LoVo (cell line): ENCODE measurements around the gene POLR3K.

ENCODE experiments used
- DNase-seq: peaks from one replicate; pipeline ENCODE4 v3.0.0-alpha.2; 2016; ENCODE audit warnings: low spot score

Gene POLR3K

DNA sequence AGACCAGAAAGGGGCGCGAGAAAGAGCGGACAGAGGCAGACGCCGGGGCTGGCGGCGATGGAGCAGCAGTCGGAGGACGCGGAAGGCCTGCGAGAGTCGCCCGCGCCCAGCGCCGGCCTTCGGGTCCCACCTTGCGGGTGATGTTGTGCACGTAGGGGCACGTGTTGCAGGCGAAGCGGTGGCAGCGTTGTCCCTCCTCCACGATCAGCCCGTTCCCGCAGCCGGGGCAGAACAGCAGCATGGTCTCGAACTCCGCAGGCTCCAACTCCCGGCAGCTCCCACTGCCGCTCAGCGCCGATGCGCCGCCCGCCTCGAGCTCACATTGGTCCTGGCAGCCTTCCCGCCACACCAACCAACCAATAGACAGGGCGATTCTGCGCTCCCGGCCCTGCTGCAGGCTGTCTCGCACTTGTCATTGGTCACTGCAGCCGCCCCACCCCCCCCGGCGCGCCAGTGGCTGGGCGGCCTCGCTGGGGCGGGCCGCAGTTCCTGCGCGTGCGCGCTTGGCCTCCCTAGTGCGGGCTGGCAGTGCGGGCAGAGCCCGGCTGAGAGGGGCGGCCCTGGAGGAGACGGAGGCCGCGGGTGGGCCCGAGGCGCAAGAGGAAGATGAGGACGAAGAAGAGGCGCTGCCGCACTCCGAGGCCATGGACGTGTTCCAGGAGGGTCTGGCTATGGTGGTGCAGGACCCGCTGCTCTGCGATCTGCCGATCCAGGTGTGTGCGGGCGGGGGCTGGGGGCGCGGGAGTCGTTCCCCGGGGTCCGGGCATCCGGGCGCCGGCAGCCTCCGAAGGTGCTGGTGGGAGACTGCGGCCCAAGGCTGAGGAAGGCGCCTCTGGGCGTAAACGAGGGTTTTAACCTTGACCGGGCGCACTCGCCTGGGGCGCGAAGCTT lies at the start of gene POLR3K, which contains the start of gene SNRNP25:
TSS of gene POLR3K (minus strand) at position 263 of the 891 bp plus-strand sequence. CDS start at position 241, 22 bp downstream.
TSS of gene SNRNP25 (plus strand) at position 483 of the 891 bp plus-strand sequence. CDS start at position 672, 189 bp downstream.
- DNase-seq: peak; percentile 98

DNA sequence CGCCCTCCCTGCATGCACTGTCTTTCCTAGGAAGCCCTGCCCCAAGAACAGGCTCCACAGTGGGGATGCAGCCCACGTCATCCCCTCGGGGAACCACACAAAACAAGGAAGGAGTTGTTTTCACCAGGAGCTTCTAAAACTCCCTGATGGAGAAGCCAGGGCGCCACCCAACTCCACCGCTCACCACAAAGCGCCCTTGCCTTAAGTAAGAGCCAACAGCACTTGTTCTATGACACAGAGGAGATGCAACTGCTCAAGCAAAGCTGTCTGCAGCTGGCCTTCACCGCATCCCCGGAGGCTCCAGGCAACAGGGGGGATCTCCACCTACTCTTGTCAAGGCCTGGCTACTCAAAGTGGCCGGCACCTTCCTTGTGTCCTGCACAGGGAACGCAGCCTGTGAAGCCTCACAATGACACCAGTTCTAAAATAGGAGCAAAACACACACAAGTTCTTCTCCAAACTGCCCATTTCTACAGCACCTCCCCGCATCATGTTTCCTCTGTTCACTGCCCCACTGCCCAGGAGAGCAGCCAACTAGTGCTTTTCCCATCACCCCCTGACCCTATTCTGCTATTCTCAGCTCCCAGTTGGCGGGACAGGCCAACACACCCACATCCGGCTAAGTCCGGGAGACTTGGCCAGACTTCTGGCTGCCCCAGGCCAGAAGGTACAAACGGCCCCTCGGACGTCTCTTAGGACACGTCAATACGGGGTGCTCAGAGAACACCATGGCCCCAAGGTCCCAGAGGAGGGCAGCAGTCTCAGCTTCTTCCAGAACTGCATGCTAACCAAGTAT lies 48.9 kb upstream of the POLR3K start:
- DNase-seq: no peak

DNA sequence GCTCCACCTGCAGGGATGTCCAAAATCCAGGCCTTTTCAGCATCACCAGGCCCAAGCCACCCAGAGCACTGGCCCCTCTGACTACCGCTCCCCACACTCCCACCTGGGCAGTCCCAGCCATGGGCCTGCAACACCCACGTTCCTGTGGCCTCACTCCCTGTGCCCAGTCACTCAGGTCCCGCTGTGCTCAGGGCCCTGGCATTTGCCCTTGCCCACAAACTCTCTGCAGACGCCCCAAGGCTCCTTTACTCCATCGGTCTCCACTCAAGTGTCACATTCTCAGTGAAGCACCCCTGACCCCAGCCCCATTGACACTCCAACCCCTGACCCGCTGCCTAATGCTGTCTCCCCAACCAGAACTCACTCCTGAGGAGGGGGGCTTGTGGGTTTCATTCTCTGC lies 48.2 kb upstream of the POLR3K start:
- DNase-seq: no peak

DNA sequence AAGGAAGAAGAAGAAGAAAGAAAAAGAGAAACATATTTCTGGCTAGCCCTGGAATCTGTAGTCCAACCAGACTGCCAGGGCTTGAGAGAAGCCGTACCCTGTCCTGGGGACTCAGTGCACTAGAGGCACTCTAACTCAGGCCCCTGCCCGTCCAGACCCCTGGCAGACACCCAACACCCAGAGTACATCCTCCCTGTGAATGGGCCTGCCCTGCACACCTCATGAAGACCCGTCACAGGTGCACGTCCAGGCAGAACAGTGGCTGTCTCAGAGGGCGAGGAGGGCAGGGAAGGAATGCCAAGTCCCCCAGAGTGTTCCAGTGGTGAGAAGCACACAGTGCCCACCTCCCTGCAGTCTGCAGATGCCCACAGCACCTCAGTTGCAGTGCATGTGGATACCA lies 47.6 kb upstream of the POLR3K start:
- DNase-seq: no peak

DNA sequence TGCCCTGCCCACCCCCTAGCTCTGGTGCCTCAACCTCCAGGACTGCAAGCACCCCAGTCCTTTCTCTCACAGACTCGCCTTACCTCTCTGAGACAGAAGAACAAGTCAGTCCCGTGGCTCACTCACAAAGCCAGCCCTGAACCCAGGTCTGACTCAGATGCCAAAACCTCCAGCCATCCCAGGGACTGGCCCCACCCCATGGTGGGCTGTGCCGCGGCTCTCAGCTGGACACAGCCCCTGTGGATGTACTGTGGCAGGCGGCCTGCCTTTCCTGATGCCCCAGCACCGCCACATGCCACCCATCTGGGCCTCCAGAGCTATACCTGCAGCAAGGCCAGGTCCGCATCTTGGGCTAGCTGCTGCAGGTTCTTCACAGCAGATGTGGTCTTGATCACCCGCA lies 44.4 kb upstream of the POLR3K start:
- DNase-seq: no peak

DNA sequence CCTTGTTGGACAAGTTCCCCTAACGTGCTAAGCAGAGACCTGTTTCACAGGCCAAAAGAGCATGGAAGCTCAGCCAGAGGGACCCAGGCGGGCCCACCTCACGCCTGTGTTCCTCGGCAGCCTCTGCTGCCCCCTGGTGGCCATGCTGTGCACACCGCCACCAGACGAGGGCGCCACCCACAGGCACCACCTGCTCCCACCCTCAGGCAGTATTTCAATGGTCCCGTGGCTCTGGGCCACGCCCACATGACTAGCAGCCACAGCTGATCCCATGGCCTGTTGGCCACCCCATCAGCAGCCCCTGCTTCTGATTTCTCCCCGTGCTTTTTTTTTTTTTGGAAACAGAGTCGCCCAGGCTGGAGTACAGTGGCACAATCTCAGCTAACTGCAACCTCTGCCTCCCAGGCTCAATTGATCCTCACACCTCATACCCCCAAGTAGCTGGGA lies 43.5 kb upstream of the POLR3K start:
- peak; percentile 75 for DNase-seq

DNA sequence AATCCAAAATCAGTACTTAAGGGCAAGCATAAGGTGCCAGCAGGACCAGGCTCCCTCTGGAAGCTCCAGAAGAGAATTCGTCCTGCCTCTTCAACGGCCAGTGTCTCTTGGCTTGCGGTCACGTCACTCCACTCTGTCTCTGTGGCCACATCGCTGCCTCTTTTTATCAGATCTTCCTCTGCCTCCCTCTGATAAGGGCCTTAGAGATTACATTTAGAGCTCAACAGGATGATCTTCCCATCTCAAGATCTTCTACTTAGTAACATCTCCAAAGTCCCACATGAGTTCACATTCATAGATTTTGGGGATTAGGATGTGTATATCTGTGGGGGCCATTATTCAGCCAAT lies 41.5 kb upstream of the POLR3K start:
- no peak for DNase-seq

DNA sequence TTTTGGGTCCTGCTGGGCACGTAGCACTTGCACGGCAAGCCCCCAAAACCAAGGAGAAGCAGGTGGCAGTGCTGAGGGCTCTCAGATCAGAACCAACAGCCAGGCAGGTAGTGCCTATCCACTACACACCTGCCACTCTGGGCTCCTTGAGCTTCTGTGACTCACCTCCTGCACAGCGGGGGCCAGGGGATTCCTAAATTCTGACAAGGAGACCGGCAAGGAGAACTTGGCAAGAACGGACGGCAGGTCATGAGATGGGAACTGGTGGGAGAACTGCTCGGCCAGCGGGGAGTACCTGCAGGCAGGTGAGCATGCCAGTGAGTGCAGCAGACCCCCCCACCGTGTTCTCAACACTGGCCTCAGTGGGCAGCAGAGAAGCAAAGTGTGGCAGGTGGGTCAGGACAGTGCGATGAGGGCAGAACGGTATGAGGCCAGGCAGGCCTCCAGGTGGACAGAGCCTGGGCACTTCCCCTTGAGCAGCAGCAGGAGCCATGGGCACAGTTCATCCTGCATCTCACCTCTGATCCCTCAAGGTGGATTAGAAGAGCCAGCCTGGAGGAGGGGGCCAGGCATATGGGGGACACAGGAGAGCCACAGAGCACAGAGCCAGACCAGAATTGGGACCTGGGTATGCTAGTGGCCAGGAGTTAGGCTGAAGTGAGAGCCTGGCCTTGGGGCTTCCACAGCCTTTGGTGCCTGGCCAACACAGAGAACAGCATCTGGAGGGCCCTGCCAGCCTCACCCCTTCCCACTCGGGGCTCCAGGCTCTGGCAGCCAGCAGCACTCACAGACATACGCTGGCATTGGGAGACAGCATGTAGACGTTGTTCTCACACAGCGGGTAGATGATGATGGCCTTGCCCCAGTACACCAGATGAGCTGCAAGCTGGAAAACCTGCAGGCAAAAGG lies 39.3 kb upstream of the POLR3K start:
- DNase-seq: no peak

DNA sequence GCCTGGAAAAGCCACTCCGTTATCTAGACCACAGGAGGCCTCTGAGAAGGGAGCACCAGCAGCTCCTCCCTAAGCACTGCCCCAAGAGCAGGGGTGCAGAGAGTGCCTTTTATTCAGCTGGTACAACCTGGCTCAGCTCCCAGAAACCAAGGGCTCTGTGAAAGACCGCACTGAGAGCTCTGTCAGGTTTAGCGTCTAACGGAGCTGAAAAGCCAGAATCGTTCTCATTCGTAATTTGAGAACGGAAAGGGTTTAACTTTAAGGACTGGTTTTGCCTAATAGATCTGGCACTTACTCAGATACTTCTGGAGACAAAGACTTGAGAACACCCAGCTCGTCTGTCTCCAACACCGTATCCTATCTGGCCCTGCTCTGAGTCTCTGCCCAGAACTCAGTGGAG lies 38.1 kb upstream of the POLR3K start:
- no peak for DNase-seq

DNA sequence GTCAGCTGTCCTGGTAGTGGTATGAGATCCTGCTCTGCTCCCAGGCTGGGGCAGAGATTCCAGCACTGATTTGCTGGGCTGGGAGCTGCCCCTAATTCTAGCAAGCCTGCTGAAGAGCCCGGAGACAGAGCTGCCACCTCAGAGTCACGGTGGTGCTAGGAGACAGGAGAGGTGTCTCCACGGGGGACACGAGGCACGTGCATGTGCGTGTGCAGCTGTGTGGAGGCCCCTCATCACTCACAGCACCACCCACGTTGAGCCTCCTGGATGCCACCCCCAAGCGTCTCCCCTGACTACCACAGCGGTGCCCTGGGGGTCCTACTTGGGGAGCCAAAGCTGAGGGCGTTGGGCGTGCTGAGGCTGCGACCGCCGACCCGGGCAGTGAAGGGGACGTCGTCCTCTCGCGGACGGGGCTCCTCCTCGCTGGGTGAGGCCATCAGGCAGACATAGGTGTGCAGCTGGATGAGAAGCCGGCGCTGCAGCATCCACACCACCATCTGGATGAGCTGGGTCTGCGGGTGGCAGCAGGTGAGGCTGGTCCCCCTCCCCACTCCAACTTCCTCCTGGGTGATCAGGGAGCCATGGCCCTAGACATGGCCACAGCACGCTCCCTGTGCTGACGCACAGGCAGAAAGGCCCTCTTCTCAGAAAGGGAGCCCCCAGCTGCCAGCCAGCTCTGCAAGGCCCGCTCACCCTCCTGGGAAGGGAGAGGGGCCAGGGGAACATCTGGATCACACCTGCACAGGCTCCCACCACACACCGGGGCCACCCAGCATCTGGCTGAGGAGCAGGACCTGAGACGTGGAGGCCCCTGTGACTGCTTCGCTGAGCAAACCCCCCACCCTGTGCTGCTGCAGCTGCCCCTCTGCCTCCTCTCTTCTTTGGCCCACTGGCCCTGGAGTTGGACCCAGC lies 36.2 kb upstream of the POLR3K start:
- no peak for DNase-seq

DNA sequence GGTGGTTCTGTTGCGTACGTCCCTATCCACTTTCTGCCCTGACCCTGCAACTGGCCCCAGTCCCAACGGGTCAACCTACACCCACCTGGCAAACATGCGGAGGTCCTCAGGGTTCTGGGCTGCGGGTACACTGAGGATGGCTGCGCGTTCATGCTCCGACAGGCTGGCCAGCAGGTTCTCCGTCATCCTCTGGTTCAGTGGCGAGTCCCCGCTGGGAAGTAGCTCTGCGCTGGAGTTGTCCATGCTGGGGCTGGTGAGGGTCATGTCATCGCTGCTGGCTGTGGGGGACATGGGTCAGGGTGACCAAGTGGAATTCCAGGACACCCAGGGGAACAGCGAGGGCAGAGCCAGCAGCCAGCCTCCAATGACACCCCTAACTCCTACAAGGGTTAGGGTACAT lies 35.2 kb upstream of the POLR3K start:
- DNase-seq: no peak

DNA sequence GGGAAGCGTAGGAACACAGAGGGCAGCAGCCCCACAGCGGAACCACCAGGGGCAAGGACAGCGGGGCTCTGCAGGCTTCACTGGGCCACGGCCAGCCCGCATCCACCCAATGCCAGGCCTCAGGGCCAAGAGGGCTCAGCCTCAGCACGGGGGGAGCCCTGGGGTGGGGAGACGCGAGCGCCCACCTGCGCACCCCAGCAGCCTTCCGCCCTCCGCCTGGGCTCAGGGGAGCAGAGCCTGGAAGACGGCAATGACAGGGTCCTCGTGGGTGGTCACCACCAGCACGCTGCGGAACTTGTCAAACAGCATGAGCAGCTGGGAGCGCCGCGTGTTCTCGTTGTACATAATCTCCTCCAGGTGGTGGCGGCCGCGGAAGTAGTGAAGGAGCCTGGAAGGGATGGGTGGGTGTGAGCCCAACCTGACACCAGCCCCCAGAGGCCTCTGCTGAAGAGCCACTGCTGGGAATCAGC lies 33.1 kb upstream of the POLR3K start:
- no peak for DNase-seq

DNA sequence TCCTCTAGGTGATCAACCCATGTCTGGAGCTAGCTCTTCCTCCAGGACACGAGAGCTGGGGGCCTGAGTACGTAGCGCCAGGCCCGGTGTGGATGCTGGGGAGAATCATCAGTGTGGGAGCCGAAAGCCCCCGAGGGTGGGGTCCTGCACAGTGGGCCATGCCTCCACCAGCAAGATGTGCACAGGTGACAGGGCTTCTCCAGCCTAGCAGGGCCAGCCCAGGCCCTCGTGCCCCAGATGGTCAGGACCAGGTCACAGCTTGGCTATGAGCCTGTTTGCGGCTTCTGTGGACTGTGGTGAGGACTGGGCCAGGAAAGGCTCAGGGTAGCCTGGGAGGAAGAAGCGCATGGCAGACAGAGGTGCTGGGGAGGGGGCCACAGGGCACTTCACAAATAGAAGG lies 32.5 kb upstream of the POLR3K start:
- no peak for DNase-seq

DNA sequence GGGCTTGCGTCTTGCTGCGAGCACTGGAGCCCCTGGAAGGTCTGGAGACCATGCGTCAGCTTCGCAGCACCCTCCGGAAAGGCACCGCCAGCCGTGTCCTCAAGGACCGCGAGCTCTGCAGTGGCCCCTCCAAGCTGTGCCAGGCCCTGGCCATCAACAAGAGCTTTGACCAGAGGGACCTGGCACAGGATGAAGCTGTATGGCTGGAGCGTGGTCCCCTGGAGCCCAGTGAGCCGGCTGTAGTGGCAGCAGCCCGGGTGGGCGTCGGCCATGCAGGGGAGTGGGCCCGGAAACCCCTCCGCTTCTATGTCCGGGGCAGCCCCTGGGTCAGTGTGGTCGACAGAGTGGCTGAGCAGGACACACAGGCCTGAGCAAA lies 32.0 kb upstream of the POLR3K start:
- no peak for DNase-seq

DNA sequence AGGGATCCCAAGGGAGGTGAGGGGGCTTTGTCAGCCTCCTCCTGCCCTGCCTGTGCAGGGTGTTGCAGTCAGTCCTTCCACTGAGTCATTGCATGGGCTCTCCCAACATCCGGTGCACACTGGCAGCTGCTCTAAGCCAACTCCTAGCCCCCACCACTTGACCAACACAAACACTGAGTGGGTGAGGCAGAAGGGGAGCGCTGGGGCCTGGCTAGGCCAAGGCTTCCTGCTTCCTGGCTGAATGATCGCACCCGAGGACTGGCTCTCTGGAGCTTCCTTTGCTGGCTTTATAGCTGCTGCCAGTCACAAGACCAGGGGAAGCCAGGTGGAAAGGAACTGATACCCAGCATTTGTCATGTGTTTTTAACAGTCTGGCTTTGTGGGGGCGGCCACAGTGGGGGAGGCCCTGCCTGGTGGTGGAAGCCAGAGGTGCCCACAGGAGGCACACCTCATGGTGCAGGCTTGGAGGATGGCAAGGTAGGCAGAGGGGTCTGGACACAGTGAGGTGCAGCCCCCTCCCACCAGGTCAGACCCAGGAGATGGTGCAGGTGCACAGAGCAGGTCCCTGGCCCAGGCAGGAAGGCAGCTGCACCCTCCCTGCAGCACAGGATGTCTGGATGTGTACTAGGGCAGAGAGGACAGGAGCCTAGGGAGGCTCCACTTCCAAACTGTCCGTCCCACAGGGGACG lies 31.5 kb upstream of the POLR3K start:
- no peak for DNase-seq

DNA sequence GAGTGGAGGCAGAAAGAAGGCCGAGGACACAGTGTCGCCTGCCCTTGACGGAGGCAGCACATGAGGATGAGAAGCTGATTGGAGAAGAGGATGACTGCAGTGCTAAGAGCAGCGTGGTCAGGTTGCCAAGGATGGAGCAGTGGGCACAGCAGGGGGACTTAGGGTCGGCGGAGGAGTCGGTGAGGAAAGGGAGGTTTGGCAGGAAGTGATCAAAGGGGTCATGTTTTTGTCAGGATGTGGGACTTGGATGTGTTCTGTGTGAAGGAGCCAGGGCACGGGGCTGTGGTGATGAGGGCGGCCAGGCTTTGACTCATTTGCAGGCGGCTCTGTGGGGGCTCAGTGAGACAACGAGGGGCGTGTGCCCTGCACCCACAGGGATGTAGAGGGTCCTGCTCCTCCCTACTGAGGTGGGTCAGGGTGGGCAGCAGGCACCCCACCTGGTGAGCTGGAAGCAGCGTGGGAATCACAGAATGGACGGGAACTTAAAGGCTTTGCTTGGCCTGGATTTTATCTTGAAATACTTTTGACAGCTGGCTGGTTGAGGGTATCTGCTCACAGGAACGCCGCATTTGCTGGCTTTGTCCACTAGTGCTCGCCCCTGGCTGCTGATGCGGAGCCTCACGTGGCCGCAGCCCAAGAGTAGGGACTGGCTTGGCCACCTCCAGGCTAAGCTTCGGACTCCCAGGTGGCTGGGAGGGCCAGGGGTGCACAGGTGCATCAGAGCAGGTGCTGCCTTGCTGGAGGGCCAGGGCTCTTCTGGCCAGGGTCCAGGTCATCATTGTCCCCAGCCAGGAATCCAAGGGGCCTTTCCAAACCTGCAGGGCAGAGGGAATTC lies 30.6 kb upstream of the POLR3K start:
- DNase-seq: no peak

DNA sequence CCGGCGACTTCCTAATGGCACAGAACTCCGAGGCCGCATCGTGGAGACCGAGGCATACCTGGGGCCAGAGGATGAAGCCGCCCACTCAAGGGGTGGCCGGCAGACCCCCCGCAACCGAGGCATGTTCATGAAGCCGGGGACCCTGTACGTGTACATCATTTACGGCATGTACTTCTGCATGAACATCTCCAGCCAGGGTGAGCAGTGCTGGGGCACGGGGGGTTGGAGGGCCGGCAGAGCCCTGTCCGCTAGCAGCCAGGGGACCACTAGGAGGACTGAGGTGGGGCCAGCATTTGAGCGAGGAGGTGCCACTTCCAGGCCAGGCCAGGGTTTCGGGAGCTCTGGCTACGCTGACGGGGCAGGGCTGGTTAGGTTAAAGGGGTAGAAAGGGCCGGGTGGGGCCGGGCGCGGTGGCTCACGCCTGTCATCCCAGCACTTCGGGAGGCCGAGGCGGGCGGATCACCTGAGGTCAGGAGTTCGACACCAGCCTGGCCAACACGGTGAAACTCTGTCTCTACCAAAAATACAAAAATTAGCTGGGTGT lies 29.7 kb upstream of the POLR3K start:
- no peak for DNase-seq

DNA sequence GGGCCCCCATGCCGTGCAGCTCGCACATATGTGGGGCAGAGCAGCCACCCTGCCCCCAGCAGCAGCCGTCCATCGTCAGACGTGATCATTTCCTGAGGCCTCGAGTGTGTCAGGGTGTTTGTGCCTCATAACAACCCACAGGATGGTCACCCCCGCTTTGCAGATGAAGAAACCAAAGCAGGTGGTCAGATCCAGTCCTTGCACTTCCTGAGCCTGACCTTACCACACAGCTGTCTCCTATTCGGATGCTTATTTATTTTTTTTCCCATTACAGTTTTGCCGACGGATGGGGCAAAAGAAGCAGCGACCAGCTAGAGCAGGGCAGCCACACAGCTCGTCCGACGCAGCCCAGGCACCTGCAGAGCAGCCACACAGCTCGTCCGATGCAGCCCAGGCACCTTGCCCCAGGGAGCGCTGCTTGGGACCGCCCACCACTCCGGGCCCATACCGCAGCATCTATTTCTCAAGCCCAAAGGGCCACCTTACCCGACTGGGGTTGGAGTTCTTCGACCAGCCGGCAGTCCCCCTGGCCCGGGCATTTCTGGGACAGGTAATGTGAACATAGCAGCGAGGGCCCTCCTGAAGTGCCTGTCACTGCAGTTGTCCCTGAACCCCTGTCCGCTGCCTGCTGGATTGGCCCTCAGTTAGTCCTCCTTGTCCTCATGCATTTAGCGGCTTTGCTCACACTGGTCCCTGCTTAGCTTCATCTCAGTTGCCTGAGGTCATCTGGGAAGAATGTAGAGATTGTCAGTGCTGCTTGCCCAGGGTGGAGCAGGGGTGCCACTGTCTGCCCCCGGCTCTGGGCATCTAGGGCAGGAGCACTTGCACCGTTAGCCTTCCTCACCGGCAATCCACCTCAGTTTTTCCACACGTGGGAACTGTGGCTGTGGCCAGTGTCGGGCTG lies 26.0 kb upstream of the POLR3K start:
- DNase-seq: no peak
